LNCAP (cell line): Measurements from ENCODE around the gene NLGN1.

Experiments
- CTCF ChIP-seq: fragments of 450-650 bp; IDR thresholded peaks from 2 replicates; pipeline ENCODE4 v1.5.1; 2017; ENCODE audit warnings: mild to moderate bottlenecking

NLGN1 gene

GRCh38 chr3:173869766-173870165, 472.2 kb downstream of the NLGN1 start:
- no peak for TF ChIP-seq CTCF

GRCh38 chr3:173870976-173871375, 473.4 kb downstream of the NLGN1 start:
- no peak for TF ChIP-seq CTCF

GRCh38 chr3:173875790-173876189, 478.2 kb downstream of the NLGN1 start:
- TF ChIP-seq CTCF: no peak

- TF ChIP-seq CTCF: peak; percentile 40
These were observed 478.9 kb downstream of the NLGN1 start for GRCh38 chr3:173876476-173876875.

GRCh38 chr3:173887888-173888287, 490.3 kb downstream of the NLGN1 start:
- no peak for TF ChIP-seq CTCF

GRCh38 chr3:173889596-173889995, 492.1 kb downstream of the NLGN1 start:
- TF ChIP-seq CTCF: no peak

- no peak for TF ChIP-seq CTCF
These were observed 492.5 kb downstream of the NLGN1 start for GRCh38 chr3:173890091-173890490.

GRCh38 chr3:173891272-173892100, 493.9 kb downstream of the NLGN1 start:
- no peak for TF ChIP-seq CTCF
